Jurkat, Clone E6-1 (cell line): ENCODE measurements around the gene USP32.
"Not testable (repeated sequence)": the region's sequence is repeated elsewhere in the genome, so short reads cannot be mapped to it uniquely, and the experiment has no call there.

ENCODE experiments used
- DNase-seq: peaks from one replicate; pipeline ENCODE4 v3.0.0-alpha.2; 2011; ENCODE audit warnings: low read depth, low spot score
- H3K4me3 ChIP-seq: 2 replicates; pipeline ENCODE4 v1.5.1; 2011; ENCODE audit warnings: mild to moderate bottlenecking, low read length, control low read depth, moderate library complexity

USP32 gene

GRCh38 chr17:60269417-60269816 is 122.5 kb downstream of the USP32 start:
- no peak for DNase-seq

DNA sequence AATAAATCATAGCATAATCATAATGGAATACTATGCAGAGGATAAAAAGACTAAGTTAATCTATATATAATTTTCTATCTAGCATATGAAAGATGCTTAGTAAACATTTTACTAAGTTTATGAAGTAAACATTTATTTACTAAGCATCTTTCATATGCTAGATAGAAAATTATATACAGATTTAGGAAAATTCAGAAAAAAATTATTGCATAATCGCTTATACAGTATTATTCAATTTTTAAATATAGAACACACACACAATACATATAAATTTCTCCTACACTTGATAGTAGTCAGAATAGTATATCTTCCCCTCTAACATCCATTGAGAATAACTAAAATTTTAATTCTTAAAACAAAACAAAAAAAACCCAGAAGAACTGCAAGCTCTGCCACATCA is 131.4 kb downstream of the USP32 start:
- no peak overlapping the region for H3K4me3 ChIP-seq

More at GRCh38 chr17:60269417-60269816, 122.5 kb downstream of the USP32 start:
- no peak overlapping the region for H3K4me3 ChIP-seq

DNA sequence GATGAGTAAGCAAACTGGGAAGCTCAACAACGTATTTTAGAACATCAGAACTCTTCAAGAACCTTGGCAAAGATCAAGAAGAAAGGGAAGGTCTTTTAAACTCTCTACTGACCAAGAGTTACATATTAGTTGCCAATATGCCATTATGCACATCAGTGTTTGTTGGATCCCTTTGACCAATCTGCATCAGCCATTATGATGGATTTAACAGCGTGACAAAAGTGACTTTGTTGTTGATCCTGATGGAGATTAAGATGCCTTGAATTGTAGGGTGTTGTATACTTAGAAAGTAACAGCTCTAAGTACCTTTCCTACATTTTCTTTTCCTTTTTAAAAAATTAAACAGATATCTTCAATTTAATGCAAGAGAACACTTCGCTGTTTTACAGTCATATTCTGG is 133.6 kb downstream of the USP32 start:
- DNase-seq = no peak
- no peak overlapping the region for H3K4me3 ChIP-seq

More for the DNA sequence above, 131.4 kb downstream of the USP32 start:
- DNase-seq = no peak

DNA sequence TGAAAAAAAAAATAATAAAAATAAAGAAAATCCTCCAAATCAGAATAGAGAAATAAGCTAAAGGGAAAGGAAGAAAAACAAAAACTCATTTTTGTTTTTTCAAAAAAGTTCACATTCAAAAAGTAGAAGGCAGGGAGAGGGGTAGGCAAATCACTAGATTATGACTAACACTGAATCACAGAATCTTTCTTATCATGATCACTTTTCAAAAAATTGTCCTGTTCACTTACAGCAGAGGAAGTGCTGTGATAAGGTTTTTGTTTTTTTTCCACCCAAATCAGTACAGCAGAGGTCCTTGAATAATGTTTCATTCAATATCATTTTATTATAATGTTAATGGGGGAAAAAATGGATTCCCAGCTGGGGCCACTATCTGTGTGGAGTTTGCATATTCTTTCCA is 135.8 kb downstream of the USP32 start:
- no peak for DNase-seq
- H3K4me3 ChIP-seq = no peak overlapping the region

GRCh38 chr17:60253048-60253447 is 138.9 kb downstream of the USP32 start:
- H3K4me3 ChIP-seq = no peak overlapping the region
- DNase-seq = no peak

GRCh38 chr17:60252459-60252858 is 139.5 kb downstream of the USP32 start:
- no peak overlapping the region for H3K4me3 ChIP-seq

DNA sequence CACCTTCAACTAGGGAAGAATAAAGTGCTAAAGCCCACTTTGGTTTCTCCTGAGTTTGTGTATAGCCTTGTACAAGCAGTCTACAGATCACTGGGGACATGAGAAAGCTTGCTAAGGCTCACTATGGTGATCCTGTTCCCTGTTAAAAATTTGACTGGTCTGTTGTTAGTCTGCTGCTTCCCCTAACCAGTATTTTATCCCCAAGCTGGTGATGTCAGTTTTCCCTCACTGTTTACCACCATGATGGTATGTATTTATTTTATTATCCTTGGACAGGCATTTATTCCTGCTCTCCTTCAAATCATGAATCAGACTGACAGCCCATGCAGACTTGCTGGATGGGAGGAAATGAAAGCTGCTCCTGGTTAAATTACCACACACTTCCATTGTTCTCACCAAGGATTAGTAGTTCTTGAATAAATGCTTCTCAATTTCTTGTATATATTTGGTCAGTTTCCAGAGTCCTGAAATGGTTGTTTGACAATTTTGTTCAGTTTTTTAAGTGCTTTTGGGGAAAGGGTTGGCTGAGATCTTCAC is 142.6 kb downstream of the USP32 start:
- no peak overlapping the region for H3K4me3 ChIP-seq
- no peak for DNase-seq

More at GRCh38 chr17:60252459-60252858, 139.5 kb downstream of the USP32 start:
- DNase-seq = no peak

GRCh38 chr17:60248618-60249289 is 143.2 kb downstream of the USP32 start:
- H3K4me3 ChIP-seq = no peak overlapping the region
- no peak for DNase-seq

GRCh38 chr17:60247836-60248461 is 144.0 kb downstream of the USP32 start:
- DNase-seq = no peak
- no peak overlapping the region for H3K4me3 ChIP-seq

DNA sequence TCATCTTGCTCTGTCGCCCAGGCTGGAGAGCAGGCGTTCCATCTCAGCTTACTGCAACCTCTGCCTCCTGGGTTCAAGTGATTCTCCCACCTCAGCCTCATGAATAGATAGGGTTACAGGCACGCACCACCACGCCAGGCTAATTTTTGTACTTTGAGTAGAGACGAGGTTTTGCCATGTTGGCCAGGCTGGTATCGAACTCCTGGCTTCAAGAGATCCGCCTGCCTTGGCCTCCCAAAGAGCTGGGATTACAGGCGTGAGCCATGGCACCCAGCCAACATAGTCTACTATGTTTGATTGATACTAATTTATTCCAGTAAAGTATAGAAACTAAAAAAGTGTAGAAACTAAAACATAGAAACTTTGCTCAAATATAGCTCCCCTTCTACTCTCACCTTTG is 147.3 kb downstream of the USP32 start:
- H3K4me3 ChIP-seq = no peak overlapping the region
- DNase-seq = no peak

DNA sequence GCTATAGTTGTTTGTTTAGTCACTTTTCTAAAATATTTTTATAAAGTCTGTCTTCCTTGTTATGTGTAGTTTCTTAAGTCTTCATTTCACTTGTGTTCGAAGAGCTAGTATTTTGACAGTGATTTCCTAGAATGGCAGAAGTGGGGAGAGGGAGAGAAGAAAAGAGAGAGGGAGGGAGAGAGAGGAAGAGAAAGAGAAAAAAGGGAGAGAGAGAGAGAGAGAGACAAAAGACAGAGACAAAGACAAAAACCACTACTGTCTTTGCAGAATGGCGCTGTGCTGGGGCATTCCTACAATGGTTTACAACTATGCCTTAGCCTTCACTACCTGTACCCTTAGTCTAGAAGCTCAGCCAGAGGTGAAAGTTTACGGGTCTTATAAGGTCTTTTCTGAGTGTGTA is 151.6 kb downstream of the USP32 start:
- H3K4me3 ChIP-seq = no peak overlapping the region
- no peak for DNase-seq

- H3K4me3 ChIP-seq = no peak overlapping the region
Observed at GRCh38 chr17:60231691-60232090, 160.2 kb downstream of the USP32 start.

GRCh38 chr17:60231234-60231633 is 160.7 kb downstream of the USP32 start:
- no peak for DNase-seq
- H3K4me3 ChIP-seq = no peak overlapping the region

More at GRCh38 chr17:60231691-60232090, 160.2 kb downstream of the USP32 start:
- DNase-seq = no peak

DNA sequence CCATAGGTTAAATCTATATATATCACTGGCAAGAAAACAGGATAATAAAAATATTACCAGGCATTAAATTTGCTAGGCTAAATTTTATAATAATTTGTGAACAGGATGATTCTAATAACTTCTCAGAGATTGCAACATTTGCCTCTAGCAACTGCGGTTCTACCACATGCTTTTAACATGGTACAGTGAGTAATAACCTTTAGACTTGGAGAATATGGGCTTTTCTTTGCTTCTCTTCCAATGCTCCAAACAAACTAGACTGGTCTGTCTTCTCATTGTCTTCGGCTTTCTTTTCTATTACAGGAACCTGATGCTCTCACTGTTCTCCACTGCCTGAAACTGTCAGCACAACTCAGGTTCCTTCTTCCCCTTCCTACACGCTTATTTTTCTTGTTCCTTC is 161.6 kb downstream of the USP32 start:
- H3K4me3 ChIP-seq = no peak overlapping the region
- no peak for DNase-seq

- no peak overlapping the region for H3K4me3 ChIP-seq
- DNase-seq = no peak
Observed at GRCh38 chr17:60229188-60229802, 162.6 kb downstream of the USP32 start.

DNA sequence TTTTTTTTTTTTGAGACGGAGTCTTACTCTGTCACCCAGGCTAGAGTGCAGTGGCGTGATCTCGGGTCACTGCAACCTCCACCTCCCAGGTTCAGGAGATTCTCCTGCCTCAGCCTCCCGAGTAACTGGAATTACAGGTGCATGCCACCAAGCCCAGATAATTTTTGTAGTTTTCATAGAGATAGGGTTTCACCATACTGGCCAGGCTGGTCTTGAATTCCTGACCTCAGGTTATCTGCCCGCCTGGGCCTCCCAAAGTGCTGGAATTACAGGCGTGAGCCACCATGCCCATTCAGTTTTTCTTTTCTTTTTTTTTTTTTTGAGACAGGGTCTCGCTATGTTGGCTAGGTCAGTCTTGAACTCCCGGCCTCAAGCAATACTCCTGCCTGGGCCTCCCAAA is 164.7 kb downstream of the USP32 start:
- not testable (repeated sequence) for DNase-seq, H3K4me3 ChIP-seq

DNA sequence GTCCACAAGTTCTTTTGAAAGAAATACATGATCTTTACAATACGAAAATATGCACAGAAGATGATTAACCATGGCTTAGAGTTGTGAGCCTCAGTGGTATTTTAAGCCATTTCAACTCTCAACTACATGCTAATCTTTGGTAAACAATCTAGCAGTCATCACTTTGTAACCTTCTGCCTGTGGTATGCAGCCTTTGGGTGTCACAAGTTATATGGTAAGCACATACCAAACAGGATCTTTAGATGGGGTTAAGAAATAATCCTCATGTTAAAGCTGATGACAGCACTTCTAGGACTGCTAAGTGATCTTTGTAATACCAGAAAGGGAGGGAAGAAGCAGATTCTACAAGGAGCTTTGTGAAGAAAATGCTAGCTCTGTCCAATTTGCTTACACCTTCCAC is 167.9 kb downstream of the USP32 start:
- no peak for DNase-seq
- no peak overlapping the region for H3K4me3 ChIP-seq

- DNase-seq = no peak
- H3K4me3 ChIP-seq = no peak overlapping the region
Observed at GRCh38 chr17:60223456-60223855, 168.5 kb downstream of the USP32 start.

DNA sequence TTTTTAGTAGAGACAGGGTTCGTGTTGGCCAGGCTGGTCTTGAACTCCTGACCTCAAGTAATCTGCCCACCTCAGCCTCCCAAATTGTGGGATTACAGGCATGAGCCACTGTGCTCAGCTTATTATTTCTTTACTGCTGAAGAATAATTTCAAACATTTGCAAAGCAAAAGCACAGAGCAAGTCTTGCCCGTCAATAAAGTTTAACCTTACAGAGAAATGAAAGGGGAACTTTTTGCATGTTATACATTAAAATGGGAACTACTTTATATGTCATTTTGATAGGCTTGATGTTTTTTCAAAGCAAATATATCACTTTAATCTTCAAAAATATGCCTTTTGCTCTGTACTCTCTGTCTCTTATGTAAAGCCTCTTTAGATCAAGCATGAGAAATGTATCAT is 173.2 kb downstream of the USP32 start:
- not testable (repeated sequence) for DNase-seq, H3K4me3 ChIP-seq

GRCh38 chr17:60215895-60216294 is 176.0 kb downstream of the USP32 start:
- not testable (repeated sequence) for DNase-seq, H3K4me3 ChIP-seq
